Fibroblast of lung (primary cell): ENCODE results near the gene PLEKHM2.

Experiments
- EZH2 ChIP-seq: IDR thresholded peaks from 2 replicates; pipeline ENCODE4 v1.5.1; 2012; ENCODE audit warnings: low read length, control low read depth, mild to moderate bottlenecking; ENCODE audit errors: missing control alignments
- TF ChIP-seq, protein P1 (sequence below), 2 donors: IDR thresholded peaks in 1 of 2; conservative IDR thresholded peaks in 1 of 2; 1 replicate in 1 of 2; 2 replicates in 1 of 2; pipeline ENCODE4 v1.5.1; 2011 to 2012; ENCODE audit warnings: low read length in 2 of 2, control low read depth in 1 of 2, inconsistent platforms in 1 of 2, low read depth in 1 of 2, mild to moderate bottlenecking in 1 of 2

DNA sequence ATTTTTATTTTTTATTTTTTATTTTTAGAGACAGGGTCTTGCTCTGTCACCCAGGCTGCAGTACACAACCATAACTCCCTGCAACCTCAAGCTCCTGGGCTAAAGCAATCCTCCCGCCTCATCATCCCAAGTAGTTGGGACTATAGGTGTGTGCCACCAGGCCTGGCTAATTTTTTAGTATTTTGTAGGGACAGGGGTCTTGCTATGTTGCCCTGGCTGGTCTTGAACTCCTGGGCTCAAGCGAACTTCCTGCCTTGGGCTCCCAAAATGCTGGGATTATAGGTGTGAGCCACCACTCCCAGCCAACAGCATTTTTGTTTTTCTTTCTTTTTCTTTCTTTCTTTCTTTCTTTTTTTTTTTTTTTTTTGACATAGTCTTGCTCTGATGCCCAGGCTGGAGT, 14.1 kb downstream of the PLEKHM2 start:
- TF ChIP-seq, protein P1, sequence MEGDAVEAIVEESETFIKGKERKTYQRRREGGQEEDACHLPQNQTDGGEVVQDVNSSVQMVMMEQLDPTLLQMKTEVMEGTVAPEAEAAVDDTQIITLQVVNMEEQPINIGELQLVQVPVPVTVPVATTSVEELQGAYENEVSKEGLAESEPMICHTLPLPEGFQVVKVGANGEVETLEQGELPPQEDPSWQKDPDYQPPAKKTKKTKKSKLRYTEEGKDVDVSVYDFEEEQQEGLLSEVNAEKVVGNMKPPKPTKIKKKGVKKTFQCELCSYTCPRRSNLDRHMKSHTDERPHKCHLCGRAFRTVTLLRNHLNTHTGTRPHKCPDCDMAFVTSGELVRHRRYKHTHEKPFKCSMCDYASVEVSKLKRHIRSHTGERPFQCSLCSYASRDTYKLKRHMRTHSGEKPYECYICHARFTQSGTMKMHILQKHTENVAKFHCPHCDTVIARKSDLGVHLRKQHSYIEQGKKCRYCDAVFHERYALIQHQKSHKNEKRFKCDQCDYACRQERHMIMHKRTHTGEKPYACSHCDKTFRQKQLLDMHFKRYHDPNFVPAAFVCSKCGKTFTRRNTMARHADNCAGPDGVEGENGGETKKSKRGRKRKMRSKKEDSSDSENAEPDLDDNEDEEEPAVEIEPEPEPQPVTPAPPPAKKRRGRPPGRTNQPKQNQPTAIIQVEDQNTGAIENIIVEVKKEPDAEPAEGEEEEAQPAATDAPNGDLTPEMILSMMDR (conservative IDR thresholded peaks at IDR 0.05 in 1 of 2, IDR thresholded peaks at IDR 0.05 in 1 of 2; ENCODE audit: low read depth in 1 of 2, low read length in 2 of 2), result no peak
- TF ChIP-seq EZH2, result no peak
